Midbrain (tissue), 1 donor: ENCODE measurements around the gene LARP1.
A peak's percentile ranks its signal among the peaks of the same experiment; 100 is the strongest.
"Not testable (repeated sequence)": the region's sequence is repeated elsewhere in the genome, so short reads cannot be mapped to it uniquely, and the experiment has no call there.

Experiments used
- DNase-seq: peaks from one replicate; lab custom pipeline; 2025; lab: John Stamatoyannopoulos, UW

LARP1 gene

GRCh38 chr5:154735362-154735761 lies 19.8 kb upstream of the LARP1 start:
- not testable (repeated sequence) for DNase-seq

- not testable (repeated sequence) for DNase-seq
Observed at GRCh38 chr5:154736372-154736771, 18.8 kb upstream of the LARP1 start.

GRCh38 chr5:154737667-154738320 lies 17.4 kb upstream of the LARP1 start:
- DNase-seq = no peak

- DNase-seq = peak; percentile 21
Observed at GRCh38 chr5:154740483-154740882, 14.7 kb upstream of the LARP1 start.

GRCh38 chr5:154740957-154741356 lies 14.2 kb upstream of the LARP1 start:
- peak; percentile 30 for DNase-seq

- no peak for DNase-seq
Observed at GRCh38 chr5:154741415-154741814, 13.8 kb upstream of the LARP1 start.

GRCh38 chr5:154743812-154744211 lies 11.4 kb upstream of the LARP1 start:
- DNase-seq = no peak

- DNase-seq = no peak
Observed at GRCh38 chr5:154745349-154745748, 9.8 kb upstream of the LARP1 start.

- DNase-seq = no peak
Observed at GRCh38 chr5:154749491-154749890, 5.7 kb upstream of the LARP1 start.

GRCh38 chr5:154750641-154751040 lies 4.5 kb upstream of the LARP1 start:
- not testable (repeated sequence) for DNase-seq

GRCh38 chr5:154751854-154752253 lies 3.3 kb upstream of the LARP1 start:
- DNase-seq = no peak

- DNase-seq = peak; percentile 10
Observed at GRCh38 chr5:154753792-154754191, 1.4 kb upstream of the LARP1 start.

GRCh38 chr5:154754460-154755360 lies 467 bp upstream of the LARP1 start:
- DNase-seq = peak; percentile 98

- DNase-seq = no peak
Observed at GRCh38 chr5:154756009-154756867, 1.1 kb downstream of the LARP1 start.

GRCh38 chr5:154756868-154757813 lies 2.0 kb downstream of the LARP1 start:
- peak; percentile 73 for DNase-seq

- DNase-seq = no peak
Observed at GRCh38 chr5:154757814-154758406, 2.7 kb downstream of the LARP1 start.

GRCh38 chr5:154758493-154758892 lies 3.3 kb downstream of the LARP1 start:
- DNase-seq = no peak

- DNase-seq = no peak
Observed at GRCh38 chr5:154758977-154759376, 3.8 kb downstream of the LARP1 start.

- DNase-seq = not testable (repeated sequence)
Observed at GRCh38 chr5:154759868-154760267, 4.7 kb downstream of the LARP1 start.

GRCh38 chr5:154761046-154761736 lies 6.0 kb downstream of the LARP1 start:
- no peak for DNase-seq
